T-helper 1 cell treated with Interleukin-12 subunit alpha and Interleukin-12 subunit beta and Interleukin-4 antibody, amounts not matched to agents 30 ng/mL and 1 ng/mL, for 36 hours (primary cell): Measurements from ENCODE around the gene PYCARD. TPM values are rescaled to one million over a fixed set of nuclear protein-coding genes. Genes with fewer than 3 reads are reported as not detected.

Experiments
- intact Hi-C: fragments of 100-400 bp; cut with micrococcal nuclease; formaldehyde crosslinking; loops from one replicate; pipeline ENCODE4 v1.15.1; 2024
- total RNA-seq: library from RNA; stranded (reverse); gene quantifications from 2 replicates; pipeline ENCODE4 v1.2.3, GENCODE V29; 2022

PYCARD gene
- total RNA-seq, 1 donor from 2014 or later, result 96.1 TPM

GRCh38 chr16:31168848-31169247, 33.7 kb downstream of the PYCARD start:
- intact Hi-C loops, result no loop called here

DNA sequence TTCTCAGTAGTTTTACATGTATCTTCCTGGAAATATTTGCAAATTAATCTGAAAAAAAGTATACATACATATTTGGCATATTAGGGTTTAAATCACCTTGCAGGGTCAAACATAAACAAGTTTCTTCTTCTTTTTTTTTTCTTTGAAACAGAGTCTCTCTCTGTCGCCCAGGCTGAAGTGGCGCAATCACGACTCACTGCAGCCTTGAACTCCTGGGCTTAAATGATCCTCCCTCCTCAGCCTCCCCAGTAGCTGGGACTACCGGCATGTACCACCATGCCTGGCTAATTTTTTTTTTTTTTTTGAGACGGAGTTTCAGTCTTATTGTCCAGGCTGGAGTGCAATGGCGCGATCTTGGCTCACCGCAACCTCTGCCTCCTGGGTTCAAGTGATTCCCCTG, 35.2 kb downstream of the PYCARD start:
- intact Hi-C loops, result no loop called here

- intact Hi-C loops, result loop anchor here (5.0 kb wide), 1 partner anchor 285 kb away; the partner anchor contains the start of gene ZNF843
Observed at GRCh38 chr16:31157136-31157535, 45.4 kb downstream of the PYCARD start.

Other genes starting within 250 kb of the PYCARD start
- gene SETD1A, start 245.0 kb downstream of the PYCARD start, total RNA-seq, result 25.9 and 27.8 TPM in 2 replicates
- 9.0 and 10.6 TPM in 2 replicates for gene HSD3B7, start 217.6 kb downstream of the PYCARD start, total RNA-seq
- 1.5 and 1.6 TPM in 2 replicates for gene STX1B, start 192.1 kb downstream of the PYCARD start, total RNA-seq
- 93.7 and 102 TPM in 2 replicates for gene STX4, start 169.2 kb downstream of the PYCARD start, total RNA-seq
- gene ZNF668, start 128.5 kb downstream of the PYCARD start, total RNA-seq, result 14.5 and 15.5 TPM in 2 replicates
- gene ZNF646, start 128.3 kb downstream of the PYCARD start, total RNA-seq, result 31.3 and 33.0 TPM in 2 replicates
- 4.1 and 5.5 TPM in 2 replicates for gene PRSS53, start 113.8 kb downstream of the PYCARD start, total RNA-seq
- gene VKORC1, start 108.0 kb downstream of the PYCARD start, total RNA-seq, result 61.1 and 63.1 TPM in 2 replicates
- gene BCKDK, start 94.4 kb downstream of the PYCARD start, total RNA-seq, result 24.6 and 25.4 TPM in 2 replicates
- 53.5 and 55.4 TPM in 2 replicates for gene KAT8, start 85.1 kb downstream of the PYCARD start, total RNA-seq
- gene PRSS8, start 67.0 kb downstream of the PYCARD start, total RNA-seq, result not detected in 2 replicates
- gene PRSS36, start 52.7 kb downstream of the PYCARD start, total RNA-seq, result 1.1 and 2.1 TPM in 2 replicates
- 718 and 732 TPM in 2 replicates for gene FUS, start 22.6 kb downstream of the PYCARD start, total RNA-seq
- 0.12 TPM in 1 of 2 replicates, not detected in the other for gene TRIM72, start 11.4 kb upstream of the PYCARD start, total RNA-seq
- not detected in 2 replicates for gene PYDC1, start 14.4 kb upstream of the PYCARD start, total RNA-seq
- gene ITGAM, start 57.2 kb upstream of the PYCARD start, total RNA-seq, result 88.2 and 91.3 TPM in 2 replicates
- 137 and 142 TPM in 2 replicates for gene ITGAX, start 152.4 kb upstream of the PYCARD start, total RNA-seq
- gene ITGAD, start 190.6 kb upstream of the PYCARD start, total RNA-seq, result 0.07 TPM in 1 of 2 replicates, not detected in the other
- gene COX6A2, start 225.6 kb upstream of the PYCARD start, total RNA-seq, result not detected in 2 replicates
- 0.22 and 0.24 TPM in 2 replicates for gene ZNF843, start 240.0 kb upstream of the PYCARD start, total RNA-seq